ENCODE data around the gene HSPB2. TPM values are rescaled to one million over a fixed set of nuclear protein-coding genes. Genes with fewer than 3 reads are reported as not detected.

Gene HSPB2
- total RNA-seq, 1 experiment from 2014 or later, result not detected

- ATAC-seq, result no peak
- DNase-seq (ENCODE audit: low read depth, low spot score), result no peak
- Histone ChIP-seq H3K27ac (ENCODE audit: low read depth, low read length) (no peak overlapping the region), H2AFZ (ENCODE audit: low read depth, low read length, poor library complexity, severe bottlenecking) (no peak overlapping the region), H3K27me3 (ENCODE audit: insufficient read depth, low read length) (no peaks in the 10 kb centered on the region), H4K20me1 (ENCODE audit: insufficient read depth) (no peaks in the 10 kb centered on the region), H3K9me3 (ENCODE audit: control insufficient read depth in 1 of 2, insufficient read depth in 1 of 2, low read depth in 1 of 2, low read length in 2 of 2) (no peaks in the 10 kb centered on the region), H3K9ac (ENCODE audit: low read length) (no peak overlapping the region), H3K4me3 (replicated peaks in 1 of 2; ENCODE audit: low read depth in 1 of 2, low read length in 2 of 2) (no peak overlapping the region), H3K9me2 (ENCODE audit: insufficient read depth) (no peaks in the 10 kb centered on the region), H3K4me2 (ENCODE audit: low read length) (no peak overlapping the region), H3K4me1 (ENCODE audit: control insufficient read depth in 1 of 2, insufficient read depth in 2 of 2, low read length in 2 of 2) (no peaks in the 10 kb centered on the region), H3K79me2 (ENCODE audit: insufficient read depth, low read length) (no peaks in the 10 kb centered on the region), H3K36me3 (ENCODE audit: control insufficient read depth in 1 of 2, insufficient read depth in 2 of 2, low read length in 2 of 2) (no peaks in the 10 kb centered on the region)
- CTCF ChIA-PET, result interaction anchor here (1.0 kb wide), 1 partner anchor 12 kb away, joined by 3 read pairs; no protein-coding TSS in a partner anchor
- POLR2A ChIA-PET, result no interaction called here
- TF ChIP-seq POLR2AphosphoS5 (IDR thresholded peaks at IDR 0.05; ENCODE audit: low read depth, low read length), result no peak
- TF ChIP-seq EZH2 (IDR thresholded peaks at IDR 0.05), result no peak
- no peak for TF ChIP-seq CEBPB (IDR thresholded peaks at IDR 0.05; ENCODE audit: low read depth)
- no peak for TF ChIP-seq CBX3 (IDR thresholded peaks at IDR 0.05; ENCODE audit: low read depth)
- no peak for TF ChIP-seq ZBTB33 (IDR thresholded peaks at IDR 0.05; ENCODE audit: extremely low read depth, insufficient replicate concordance, low read length)
- RAD21 ChIA-PET (ENCODE audit: low non-redundant PET in 1 of 2, low total read pairs in 2 of 2, uncharacterized antibody in 2 of 2, unreplicated experiment in 2 of 2), result no interaction called here
- intact Hi-C loops (cut with micrococcal nuclease), result no loop called here
- no TSS peak for BruUV-seq (replicated peaks)
Measured at GRCh38 chr11:111944139-111944538, 31.6 kb downstream of the HSPB2 start.

- Histone ChIP-seq H3K36me3 (ENCODE audit: control insufficient read depth in 1 of 2, insufficient read depth in 2 of 2, low read length in 2 of 2) (no peaks in the 10 kb centered on the region), H2AFZ (ENCODE audit: low read depth, low read length, poor library complexity, severe bottlenecking) (no peak overlapping the region), H3K27me3 (ENCODE audit: insufficient read depth, low read length) (no peaks in the 10 kb centered on the region), H3K4me2 (ENCODE audit: low read length) (no peak overlapping the region), H3K4me3 (replicated peaks in 1 of 2; ENCODE audit: low read depth in 1 of 2, low read length in 2 of 2) (no peak overlapping the region), H3K9me2 (ENCODE audit: insufficient read depth) (no peaks in the 10 kb centered on the region), H3K9ac (ENCODE audit: low read length) (no peak overlapping the region), H3K4me1 (ENCODE audit: control insufficient read depth in 1 of 2, insufficient read depth in 2 of 2, low read length in 2 of 2) (no peaks in the 10 kb centered on the region), H3K9me3 (ENCODE audit: control insufficient read depth in 1 of 2, insufficient read depth in 1 of 2, low read depth in 1 of 2, low read length in 2 of 2) (no peaks in the 10 kb centered on the region), H4K20me1 (ENCODE audit: insufficient read depth) (no peaks in the 10 kb centered on the region), H3K27ac (ENCODE audit: low read depth, low read length) (no peak overlapping the region), H3K79me2 (ENCODE audit: insufficient read depth, low read length) (no peaks in the 10 kb centered on the region)
- TF ChIP-seq YY1 (IDR thresholded peaks at IDR 0.05; ENCODE audit: extremely low read depth, insufficient replicate concordance, low read depth, low read length), result no peak
- no peak for TF ChIP-seq ELF1 (IDR thresholded peaks at IDR 0.05; ENCODE audit: borderline replicate concordance, low read depth)
- TF ChIP-seq POLR2A (IDR thresholded peaks at IDR 0.05; ENCODE audit: borderline replicate concordance, extremely low read depth, insufficient read depth, insufficient read length), result no peak
- no peak for TF ChIP-seq MAX (IDR thresholded peaks at IDR 0.05)
- TF ChIP-seq SRF (IDR thresholded peaks at IDR 0.05; ENCODE audit: low read depth), result no peak
- no peak for TF ChIP-seq CEBPB (IDR thresholded peaks at IDR 0.05; ENCODE audit: low read depth)
- no peak for TF ChIP-seq RAD21 (IDR thresholded peaks at IDR 0.05; ENCODE audit: low read depth)
- TF ChIP-seq CTCF (IDR thresholded peaks at IDR 0.05 in 2 of 3, conservative IDR thresholded peaks at IDR 0.05 in 1 of 3; ENCODE audit: borderline replicate concordance in 1 of 3, insufficient read depth in 1 of 3, low read depth in 2 of 3, low read length in 2 of 3), result no peak
- TF ChIP-seq CBX3 (IDR thresholded peaks at IDR 0.05; ENCODE audit: low read depth), result no peak
- TF ChIP-seq EZH2phosphoT487 (IDR thresholded peaks at IDR 0.05; ENCODE audit: borderline replicate concordance), result no peak
- no peak for TF ChIP-seq SIN3A (IDR thresholded peaks at IDR 0.05; ENCODE audit: low read depth)
- no peak for TF ChIP-seq ZNF274 (IDR thresholded peaks at IDR 0.05; ENCODE audit: low read depth, low read length)
- no peak for ATAC-seq
- POLR2A ChIA-PET, result no interaction called here
- BruUV-seq (replicated peaks), result no TSS peak
- no peak for DNase-seq (ENCODE audit: low read depth, low spot score)
- intact Hi-C loops (cut with micrococcal nuclease), result no loop called here
- RAD21 ChIA-PET (ENCODE audit: low non-redundant PET in 1 of 2, low total read pairs in 2 of 2, uncharacterized antibody in 2 of 2, unreplicated experiment in 2 of 2), result no interaction called here
- CTCF ChIA-PET, result interaction anchor here (0.8 to 1.0 kb wide), 2 partner anchors 13 to 15 kb away, joined by 3 to 4 read pairs; no protein-coding TSS in a partner anchor
Measured at GRCh38 chr11:111944651-111945051, 32.1 kb downstream of the HSPB2 start.
